H1 (cell line): ENCODE data around the gene COPZ1. TPM values are rescaled to one million over a fixed set of nuclear protein-coding genes. Genes with fewer than 3 reads are reported as not detected.

Experiments used
- ASH2L ChIP-seq: fragments of 200-600, 300-600 bp; sonication (generic); IDR thresholded peaks from one replicate; pipeline ENCODE4 v1.7.1; 2017; ENCODE audit warnings: low read length
- BACH1 ChIP-seq: IDR thresholded peaks from 2 replicates; pipeline ENCODE4 v1.6.1; 2012; ENCODE audit warnings: low read length, improper control_type of control experiment
- CEBPB ChIP-seq: IDR thresholded peaks from 2 replicates; pipeline ENCODE4 v1.6.1; 2012; ENCODE audit warnings: low read depth, low read length
- CTBP2 ChIP-seq: IDR thresholded peaks from 2 replicates; pipeline ENCODE4 v1.7.0; 2011; ENCODE audit warnings: borderline replicate concordance, mild to moderate bottlenecking, moderate library complexity, mixed read lengths, low read length; ENCODE audit not compliant: insufficient read depth, insufficient read length
- E2F6 ChIP-seq: IDR thresholded peaks from 2 replicates; pipeline ENCODE4 v1.6.1; 2012; ENCODE audit warnings: inconsistent platforms
- EGR1 ChIP-seq: IDR thresholded peaks from 2 replicates; pipeline ENCODE4 v1.6.1; 2011; ENCODE audit warnings: low read depth, low read length, borderline replicate concordance
- EP300 ChIP-seq, 2 experiments: IDR thresholded peaks; 1 replicate in 1 of 2; 2 replicates in 1 of 2; pipeline ENCODE4 v1.6.1; 2011 to 2012; ENCODE audit warnings: low read depth in 2 of 2, low read length in 2 of 2, mild to moderate bottlenecking in 2 of 2, borderline replicate concordance in 1 of 2, inconsistent platforms in 1 of 2, moderate library complexity in 1 of 2
- GTF2F1 ChIP-seq: IDR thresholded peaks from 2 replicates; pipeline ENCODE4 v1.6.1; 2012; ENCODE audit warnings: low read depth, low read length, improper control_type of control experiment, borderline replicate concordance
- HDAC6 ChIP-seq: IDR thresholded peaks from one replicate; pipeline ENCODE4 v1.7.1; 2012; ENCODE audit warnings: low read depth, mild to moderate bottlenecking, inconsistent platforms, low read length, moderate library complexity
- KDM5A ChIP-seq: fragments of 200-600 bp; IDR thresholded peaks from 2 replicates; pipeline ENCODE4 v1.7.1; 2012; ENCODE audit warnings: mild to moderate bottlenecking, low read length, inconsistent platforms, mixed read lengths
- MAFK ChIP-seq: IDR thresholded peaks from 2 replicates; pipeline ENCODE4 v1.6.1; 2012; ENCODE audit warnings: low read depth, mild to moderate bottlenecking, improper control_type of control experiment, low read length
- NRF1 ChIP-seq: IDR thresholded peaks from 2 replicates; pipeline ENCODE4 v1.6.1; 2011; ENCODE audit warnings: mild to moderate bottlenecking, low read depth, low read length, improper control_type of control experiment
- POLR2AphosphoS5 ChIP-seq: IDR thresholded peaks from 2 replicates; pipeline ENCODE4 v1.6.1; 2011; ENCODE audit warnings: low read depth, low read length
- RBBP5 ChIP-seq: IDR thresholded peaks from 2 replicates; pipeline ENCODE4 v1.7.1; 2012; ENCODE audit warnings: low read depth, mild to moderate bottlenecking, inconsistent platforms, low read length, moderate library complexity, borderline replicate concordance
- RFX5 ChIP-seq: IDR thresholded peaks from 2 replicates; pipeline ENCODE4 v1.6.1; 2011; ENCODE audit warnings: low read depth, low read length, improper control_type of control experiment, borderline replicate concordance
- SIX5 ChIP-seq: IDR thresholded peaks from 2 replicates; pipeline ENCODE4 v1.6.1; 2011; ENCODE audit warnings: mild to moderate bottlenecking, low read depth, low read length
- SP1 ChIP-seq: IDR thresholded peaks from 2 replicates; pipeline ENCODE4 v1.6.1; 2011; ENCODE audit warnings: low read depth, low read length
- SP2 ChIP-seq: IDR thresholded peaks from 2 replicates; pipeline ENCODE4 v1.6.1; 2012; ENCODE audit warnings: mild to moderate bottlenecking, low read length, inconsistent platforms
- SUZ12 ChIP-seq: fragments of 200-600 bp; sonication (generic); IDR thresholded peaks from 2 replicates; pipeline ENCODE4 v1.6.1; 2012; ENCODE audit warnings: mild to moderate bottlenecking, inconsistent platforms, low read length, moderate library complexity, mixed read lengths
- TAF1 ChIP-seq: IDR thresholded peaks from 2 replicates; pipeline ENCODE4 v1.6.1; 2011; ENCODE audit warnings: mild to moderate bottlenecking, low read depth, low read length
- TEAD4 ChIP-seq: IDR thresholded peaks from 2 replicates; pipeline ENCODE4 v1.6.1; 2012; ENCODE audit warnings: low read depth, low read length, inconsistent platforms, mixed read lengths
- YY1 ChIP-seq: IDR thresholded peaks from 2 replicates; pipeline ENCODE4 v1.6.1; 2011; ENCODE audit warnings: low read depth, mild to moderate bottlenecking, low read length
- ZNF274 ChIP-seq: IDR thresholded peaks from 2 replicates; pipeline ENCODE4 v1.7.0; 2012; ENCODE audit warnings: low read length, borderline replicate concordance; ENCODE audit errors: extremely low read depth
- polyA plus RNA-seq, 7 experiments: library from polyadenylated mRNA; depleted of rRNA in 3 of 7; stranded (reverse) in 5 of 7; unstranded in 2 of 7; fragments of >200 nt in 5 of 7; fragments of 200-250 nt in 2 of 7; gene quantifications; 1 replicate in 5 of 7; 2 replicates in 1 of 7; 4 replicates in 1 of 7; pipeline versions ENCODE4 v1.2.1 to v1.2.3, GENCODE V29; 2011 to 2013; ENCODE audit warnings: missing spikeins in 2 of 7, mixed read lengths in 2 of 7
- total RNA-seq: library from RNA; stranded (reverse); fragmentation: NEBNext Ultra II Directional; extraction: Animal tissue kit (Norgen Biotek cat#: 25700); gene quantifications from 2 replicates; pipeline ENCODE4 v1.2.1, GENCODE V29; 2021

The COPZ1 gene
- total and polyA plus RNA-seq, 2 of the 8 experiments (the other 6 are each of a cell fraction or from before 2014, with no cell fraction given): 103 to 133 TPM

GRCh38 chr12:54300732-54301427 lies 24.1 kb upstream of the COPZ1 start, which contains the start of gene NFE2 (continued):
- TF ChIP-seq CEBPB: no peak
- TF ChIP-seq MAFK: no peak
- no peak for TF ChIP-seq HDAC6
- no peak for TF ChIP-seq SIX5
- TF ChIP-seq BACH1: no peak
- TF ChIP-seq SP2: no peak
- TF ChIP-seq RFX5: no peak
- TF ChIP-seq EGR1: no peak
- TF ChIP-seq RBBP5: peak; percentile 88; the same call in 1 of the 2 replicates
- TF ChIP-seq POLR2AphosphoS5: no peak
- no peak for TF ChIP-seq E2F6
- peak; percentile 53; the same call in 1 of the 2 replicates for TF ChIP-seq SP1
- no peak for TF ChIP-seq SUZ12
- TF ChIP-seq TAF1: peak; percentile 56
- no peak for TF ChIP-seq KDM5A
- TF ChIP-seq YY1: no peak; the same call in none of the 2 replicates
- no peak for TF ChIP-seq EP300 (IDR thresholded peaks at IDR 0.05; ENCODE audit: borderline replicate concordance in 1 of 2, low read depth in 2 of 2, low read length in 2 of 2)
- TF ChIP-seq ZNF274: no peak
- TF ChIP-seq CTBP2: no peak
- 0 out of 2 replicates have a peak, but pooled peaks have one; percentile 8 for TF ChIP-seq NRF1
- no peak for TF ChIP-seq GTF2F1
- peak; percentile 90 for TF ChIP-seq ASH2L
- no peak; the same call in 1 of the 2 replicates for TF ChIP-seq TEAD4
